GM18508 (cell line): ENCODE measurements around the gene PPM1D.
"Not testable (repeated sequence)": the region's sequence is repeated elsewhere in the genome, so short reads cannot be mapped to it uniquely, and the experiment has no call there.

ENCODE experiments used
- ATAC-seq: cut with Tn5 transposase; IDR thresholded peaks from one replicate; pipeline ENCODE4 v1.9.1; 2021; ENCODE audit warnings: moderate number of reproducible peaks; ENCODE audit not compliant: insufficient read depth, unreplicated experiment

The PPM1D gene

GRCh38 chr17:60659156-60659555, 59.2 kb downstream of the PPM1D start:
- ATAC-seq: no peak

- no peak for ATAC-seq
These were observed 61.5 kb downstream of the PPM1D start for GRCh38 chr17:60661489-60661888.

GRCh38 chr17:60664022-60664421, 64.0 kb downstream of the PPM1D start:
- ATAC-seq: no peak

- ATAC-seq: no peak
These were observed 65.6 kb downstream of the PPM1D start for GRCh38 chr17:60665602-60666001.

GRCh38 chr17:60668741-60669140, 68.7 kb downstream of the PPM1D start:
- ATAC-seq: not testable (repeated sequence)

GRCh38 chr17:60671482-60671881, 71.5 kb downstream of the PPM1D start:
- no peak for ATAC-seq

- ATAC-seq: not testable (repeated sequence)
These were observed 74.6 kb downstream of the PPM1D start for GRCh38 chr17:60674637-60675036.

GRCh38 chr17:60675997-60676396, 76.0 kb downstream of the PPM1D start:
- no peak for ATAC-seq

- ATAC-seq: peak; percentile 5
These were observed 76.8 kb downstream of the PPM1D start for GRCh38 chr17:60676758-60677307.

- peak; percentile 91 for ATAC-seq
These were observed 77.5 kb downstream of the PPM1D start, which contains the start of gene BCAS3 for GRCh38 chr17:60677308-60678117. BCAS3 (plus strand) TSS chr17:60677851.

GRCh38 chr17:60678118-60678444, 78.1 kb downstream of the PPM1D start:
- no peak for ATAC-seq

- no peak for ATAC-seq
These were observed 79.3 kb downstream of the PPM1D start for GRCh38 chr17:60679287-60679686.

GRCh38 chr17:60680754-60681153, 80.8 kb downstream of the PPM1D start:
- ATAC-seq: no peak

GRCh38 chr17:60685437-60685836, 85.4 kb downstream of the PPM1D start:
- ATAC-seq: no peak

GRCh38 chr17:60695960-60696359, 96.0 kb downstream of the PPM1D start:
- no peak for ATAC-seq

GRCh38 chr17:60699090-60699489, 99.1 kb downstream of the PPM1D start:
- ATAC-seq: no peak

GRCh38 chr17:60704170-60704569, 104.2 kb downstream of the PPM1D start:
- ATAC-seq: no peak

GRCh38 chr17:60712675-60713074, 112.7 kb downstream of the PPM1D start:
- no peak for ATAC-seq

- no peak for ATAC-seq
These were observed 113.6 kb downstream of the PPM1D start for GRCh38 chr17:60713608-60714007.
